ENCODE data around the gene DAP. TPM values are rescaled to one million over a fixed set of nuclear protein-coding genes. Genes with fewer than 3 reads are reported as not detected.

DAP gene
- total and polyA plus RNA-seq, 2 experiments from 2014 or later: 35.7 to 37.6 TPM

DNA sequence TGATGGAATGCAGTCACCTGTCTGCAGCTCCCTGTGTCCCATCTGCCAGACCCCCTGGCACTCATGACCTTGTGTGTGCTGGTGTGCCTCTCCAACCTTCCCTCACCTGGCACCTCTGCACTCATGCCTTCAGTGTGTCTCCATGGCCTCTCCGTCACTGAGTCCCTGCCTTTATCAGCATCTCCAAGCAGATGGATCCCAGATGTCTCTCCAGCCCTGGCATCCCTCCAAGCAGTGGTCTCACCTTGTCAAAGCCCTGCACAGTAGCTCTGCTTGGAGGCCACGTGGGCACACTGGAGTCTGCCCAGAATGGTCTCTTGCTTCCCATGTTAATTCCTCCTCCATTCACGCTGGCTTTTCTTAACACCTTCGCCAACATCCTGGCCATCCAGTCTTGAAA is 84.8 kb downstream of the DAP start:
- no peak for DNase-seq (ENCODE audit: low spot score)
- Histone ChIP-seq H3K9me2 (ENCODE audit: insufficient read depth) (no peaks in the 10 kb centered on the region), H3F3A (replicated peaks; ENCODE audit: low read depth) (no peaks in the 10 kb centered on the region), H3K79me2 (replicated peaks; ENCODE audit: insufficient read depth) (no peaks in the 10 kb centered on the region), H3K27me3 (ENCODE audit: insufficient read depth) (no peaks in the 10 kb centered on the region), H3K4me3 (no peak overlapping the region), H3K36me3 (ENCODE audit: insufficient read depth) (no peaks in the 10 kb centered on the region), H3K4me1 (ENCODE audit: insufficient read depth) (no peaks in the 10 kb centered on the region), H4K20me1 (replicated peaks; ENCODE audit: insufficient read depth) (no peaks in the 10 kb centered on the region; the same call in 1 of the 2 replicates), H3K27ac (ENCODE audit: low read depth) (no peak overlapping the region), H2AFZ (no peak overlapping the region), H3K4me2 (no peak overlapping the region)
- Mint-ChIP-seq H3K4me3 (no peak overlapping the region), H3K36me3 (ENCODE audit: low read depth) (peaks cover 27% of the 10 kb centered on the region), H3K27me3 (ENCODE audit: insufficient read depth, low read depth, poor library complexity) (peaks cover 12% of the 10 kb centered on the region), H3K9me3 (peaks cover 9% of the 10 kb centered on the region; the same call in 2 of the 3 replicates), H3K4me1 (peaks cover 2% of the 10 kb centered on the region; the same call in 2 of the 3 replicates), H3K27ac (no peak overlapping the region)
- TF ChIP-seq, protein P1, sequence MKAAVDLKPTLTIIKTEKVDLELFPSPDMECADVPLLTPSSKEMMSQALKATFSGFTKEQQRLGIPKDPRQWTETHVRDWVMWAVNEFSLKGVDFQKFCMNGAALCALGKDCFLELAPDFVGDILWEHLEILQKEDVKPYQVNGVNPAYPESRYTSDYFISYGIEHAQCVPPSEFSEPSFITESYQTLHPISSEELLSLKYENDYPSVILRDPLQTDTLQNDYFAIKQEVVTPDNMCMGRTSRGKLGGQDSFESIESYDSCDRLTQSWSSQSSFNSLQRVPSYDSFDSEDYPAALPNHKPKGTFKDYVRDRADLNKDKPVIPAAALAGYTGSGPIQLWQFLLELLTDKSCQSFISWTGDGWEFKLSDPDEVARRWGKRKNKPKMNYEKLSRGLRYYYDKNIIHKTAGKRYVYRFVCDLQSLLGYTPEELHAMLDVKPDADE (IDR thresholded peaks at IDR 0.05): no peak
- no peak for TF ChIP-seq ZNF331 (CRISPR knock-in tag; IDR thresholded peaks at IDR 0.05; ENCODE audit: low read depth)
- TF ChIP-seq POLR2AphosphoS5 (IDR thresholded peaks at IDR 0.05; ENCODE audit: low read depth): no peak
- TF ChIP-seq CREB1 (CRISPR knock-in tag; IDR thresholded peaks at IDR 0.05; ENCODE audit: low read depth): no peak
- ATAC-seq: no peak

DNA sequence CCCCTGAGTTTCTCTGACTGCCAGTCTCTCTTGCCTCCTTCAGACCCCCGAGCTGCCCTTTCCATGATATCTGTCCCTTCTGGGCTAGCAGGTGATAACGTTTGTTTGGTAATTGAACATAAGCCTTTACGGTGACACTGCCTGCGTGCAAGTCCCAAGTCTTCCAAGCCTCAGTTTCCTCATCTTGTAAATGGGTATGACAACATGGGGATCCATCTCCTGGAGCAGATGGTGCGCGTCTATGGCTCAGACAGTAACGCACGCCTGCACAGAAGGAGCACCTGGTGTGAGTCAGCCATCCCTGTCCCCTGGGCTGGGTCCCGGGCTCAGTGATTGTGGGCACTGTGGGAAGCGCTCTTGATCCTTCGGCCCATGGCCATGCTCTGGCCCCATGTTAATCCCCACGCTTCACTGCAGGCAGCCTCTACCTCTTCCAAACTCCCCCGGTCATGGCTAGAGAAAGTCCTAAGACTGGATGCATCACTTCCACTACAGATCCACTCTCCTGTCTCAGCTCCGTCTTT is 85.8 kb downstream of the DAP start:
- Mint-ChIP-seq H3K27ac (no peak overlapping the region), H3K4me3 (no peak overlapping the region), H3K4me1 (peaks cover 2% of the 10 kb centered on the region; the same call in 2 of the 3 replicates), H3K27me3 (ENCODE audit: insufficient read depth, low read depth, poor library complexity) (peaks cover 14% of the 10 kb centered on the region), H3K9me3 (peaks cover 9% of the 10 kb centered on the region; the same call in 2 of the 3 replicates), H3K36me3 (ENCODE audit: low read depth) (peaks cover 23% of the 10 kb centered on the region)
- Histone ChIP-seq H3K27ac (ENCODE audit: low read depth) (no peak overlapping the region), H3K4me2 (no peak overlapping the region), H3F3A (replicated peaks; ENCODE audit: low read depth) (no peaks in the 10 kb centered on the region), H2AFZ (no peak overlapping the region), H4K20me1 (replicated peaks; ENCODE audit: insufficient read depth) (no peaks in the 10 kb centered on the region), H3K27me3 (ENCODE audit: insufficient read depth) (no peaks in the 10 kb centered on the region), H3K4me3 (no peak overlapping the region), H3K9me2 (ENCODE audit: insufficient read depth) (no peaks in the 10 kb centered on the region), H3K36me3 (ENCODE audit: insufficient read depth) (no peaks in the 10 kb centered on the region), H3K79me2 (replicated peaks; ENCODE audit: insufficient read depth) (no peaks in the 10 kb centered on the region), H3K4me1 (ENCODE audit: insufficient read depth) (no peaks in the 10 kb centered on the region)
- DNase-seq (ENCODE audit: low spot score) (no peak), ATAC-seq (no peak; the same call in 2 of the 3 replicates)
- TF ChIP-seq, protein P2, sequence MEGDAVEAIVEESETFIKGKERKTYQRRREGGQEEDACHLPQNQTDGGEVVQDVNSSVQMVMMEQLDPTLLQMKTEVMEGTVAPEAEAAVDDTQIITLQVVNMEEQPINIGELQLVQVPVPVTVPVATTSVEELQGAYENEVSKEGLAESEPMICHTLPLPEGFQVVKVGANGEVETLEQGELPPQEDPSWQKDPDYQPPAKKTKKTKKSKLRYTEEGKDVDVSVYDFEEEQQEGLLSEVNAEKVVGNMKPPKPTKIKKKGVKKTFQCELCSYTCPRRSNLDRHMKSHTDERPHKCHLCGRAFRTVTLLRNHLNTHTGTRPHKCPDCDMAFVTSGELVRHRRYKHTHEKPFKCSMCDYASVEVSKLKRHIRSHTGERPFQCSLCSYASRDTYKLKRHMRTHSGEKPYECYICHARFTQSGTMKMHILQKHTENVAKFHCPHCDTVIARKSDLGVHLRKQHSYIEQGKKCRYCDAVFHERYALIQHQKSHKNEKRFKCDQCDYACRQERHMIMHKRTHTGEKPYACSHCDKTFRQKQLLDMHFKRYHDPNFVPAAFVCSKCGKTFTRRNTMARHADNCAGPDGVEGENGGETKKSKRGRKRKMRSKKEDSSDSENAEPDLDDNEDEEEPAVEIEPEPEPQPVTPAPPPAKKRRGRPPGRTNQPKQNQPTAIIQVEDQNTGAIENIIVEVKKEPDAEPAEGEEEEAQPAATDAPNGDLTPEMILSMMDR (conservative IDR thresholded peaks at IDR 0.05; ENCODE audit: low read depth in 2 of 2): no peak
- TF ChIP-seq ZNF114 (CRISPR knock-in tag; IDR thresholded peaks at IDR 0.05) (no peak), NANOG (IDR thresholded peaks at IDR 0.05; ENCODE audit: borderline replicate concordance) (no peak), EZH2phosphoT487 (IDR thresholded peaks at IDR 0.05; ENCODE audit: unreplicated experiment) (no peak), STAT1 (IDR thresholded peaks at IDR 0.05; ENCODE audit: unreplicated experiment) (no peak), POLR2AphosphoS5 (IDR thresholded peaks at IDR 0.05; ENCODE audit: low read depth) (no peak), ZNF331 (CRISPR knock-in tag; IDR thresholded peaks at IDR 0.05; ENCODE audit: low read depth) (no peak)
- TF ChIP-seq, protein P1 (IDR thresholded peaks at IDR 0.05): no peak
- TF ChIP-seq, protein P3, sequence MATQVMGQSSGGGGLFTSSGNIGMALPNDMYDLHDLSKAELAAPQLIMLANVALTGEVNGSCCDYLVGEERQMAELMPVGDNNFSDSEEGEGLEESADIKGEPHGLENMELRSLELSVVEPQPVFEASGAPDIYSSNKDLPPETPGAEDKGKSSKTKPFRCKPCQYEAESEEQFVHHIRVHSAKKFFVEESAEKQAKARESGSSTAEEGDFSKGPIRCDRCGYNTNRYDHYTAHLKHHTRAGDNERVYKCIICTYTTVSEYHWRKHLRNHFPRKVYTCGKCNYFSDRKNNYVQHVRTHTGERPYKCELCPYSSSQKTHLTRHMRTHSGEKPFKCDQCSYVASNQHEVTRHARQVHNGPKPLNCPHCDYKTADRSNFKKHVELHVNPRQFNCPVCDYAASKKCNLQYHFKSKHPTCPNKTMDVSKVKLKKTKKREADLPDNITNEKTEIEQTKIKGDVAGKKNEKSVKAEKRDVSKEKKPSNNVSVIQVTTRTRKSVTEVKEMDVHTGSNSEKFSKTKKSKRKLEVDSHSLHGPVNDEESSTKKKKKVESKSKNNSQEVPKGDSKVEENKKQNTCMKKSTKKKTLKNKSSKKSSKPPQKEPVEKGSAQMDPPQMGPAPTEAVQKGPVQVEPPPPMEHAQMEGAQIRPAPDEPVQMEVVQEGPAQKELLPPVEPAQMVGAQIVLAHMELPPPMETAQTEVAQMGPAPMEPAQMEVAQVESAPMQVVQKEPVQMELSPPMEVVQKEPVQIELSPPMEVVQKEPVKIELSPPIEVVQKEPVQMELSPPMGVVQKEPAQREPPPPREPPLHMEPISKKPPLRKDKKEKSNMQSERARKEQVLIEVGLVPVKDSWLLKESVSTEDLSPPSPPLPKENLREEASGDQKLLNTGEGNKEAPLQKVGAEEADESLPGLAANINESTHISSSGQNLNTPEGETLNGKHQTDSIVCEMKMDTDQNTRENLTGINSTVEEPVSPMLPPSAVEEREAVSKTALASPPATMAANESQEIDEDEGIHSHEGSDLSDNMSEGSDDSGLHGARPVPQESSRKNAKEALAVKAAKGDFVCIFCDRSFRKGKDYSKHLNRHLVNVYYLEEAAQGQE (IDR thresholded peaks at IDR 0.05; ENCODE audit: unreplicated experiment): no peak
